GM12878 (cell line): ENCODE data around the gene IL3RA. TPM values are rescaled to one million over a fixed set of nuclear protein-coding genes. Genes with fewer than 3 reads are reported as not detected.

Experiments used
- ATAC-seq: fragments of 200-7000 bp; cut with Tn5 transposase; 3 replicates; pipeline ENCODE4 v1.9.1; 2020; ENCODE audit warnings: mild to moderate bottlenecking, moderate library complexity
- BruUV-seq: library from RNA; stranded (reverse); fragments of 400-500 nt; replicated peaks from 2 replicates; lab custom pipeline; 2021; lab: Mats Ljungman, UMichigan
- CTCF ChIA-PET: fragments of 300-600 bp; sonication (Branson Sonifier 250); formaldehyde crosslinking; extraction: SDS; loops from one replicate; lab custom pipeline; 2021; ENCODE audit warnings: inconsistent platforms; lab: Yijun Ruan, JAX
- POLR2A ChIA-PET: fragments of 350-600 bp; formaldehyde crosslinking; extraction: SDS; loops from one replicate; lab custom pipeline; 2021; ENCODE audit warnings: inconsistent platforms; lab: Charles Lee
- RAD21 ChIA-PET: fragments of 300-600 bp; sonication (Branson Sonifier 250); formaldehyde crosslinking; loops from one replicate; lab custom pipeline; 2023; ENCODE audit warnings: antibody characterized with exemption; ENCODE audit not compliant: unreplicated experiment; lab: Charles Lee
- SMC1A ChIA-PET: fragments of 300-600 bp; sonication (Branson Sonifier 250); formaldehyde crosslinking; loops from one replicate; lab custom pipeline; 2023; ENCODE audit not compliant: unreplicated experiment, uncharacterized antibody; lab: Charles Lee
- DNase-seq: peaks from one replicate; pipeline ENCODE4 v3.0.0-alpha.2; 2011; ENCODE audit warnings: low read depth, low spot score
- FAIRE-seq: peaks from 3 replicates; lab custom pipeline; 2011; peaks lifted over from hg19 to GRCh38; lab: Jason Lieb, UNC
- H2AFZ ChIP-seq: 2 replicates; pipeline ENCODE4 v1.6.0; 2011; ENCODE audit warnings: low read depth, low read length, control low read depth; ENCODE audit not compliant: control insufficient read depth
- H3K27ac ChIP-seq: 2 replicates; pipeline ENCODE4 v1.5.1; 2011; ENCODE audit warnings: control low read depth; ENCODE audit not compliant: control insufficient read depth, insufficient read depth
- H3K27me3 ChIP-seq, 2 experiments: replicated peaks in 1 of 2; 2 replicates each; pipeline versions ENCODE4 v1.6.0 to v1.6.1; 2011; ENCODE audit warnings: low read length in 1 of 2; ENCODE audit not compliant: control insufficient read depth in 2 of 2, insufficient read depth in 2 of 2
- H3K36me3 ChIP-seq, 2 experiments: 2 replicates each; pipeline ENCODE4 v1.5.1; 2011; ENCODE audit warnings: low read length in 1 of 2; ENCODE audit not compliant: control insufficient read depth in 2 of 2, insufficient read depth in 2 of 2
- H3K4me1 ChIP-seq: 2 replicates; pipeline ENCODE4 v1.6.1; 2011; ENCODE audit warnings: mild to moderate bottlenecking, low read length, moderate library complexity, mixed read lengths; ENCODE audit not compliant: control insufficient read depth, insufficient read depth
- H3K4me2 ChIP-seq: 2 replicates; pipeline ENCODE4 v1.6.0; 2011; ENCODE audit warnings: control low read depth; ENCODE audit not compliant: control insufficient read depth, insufficient read depth
- H3K4me3 ChIP-seq: fragments of 200-600 bp; sonication (generic); 2 replicates; pipeline ENCODE4 v1.5.1; 2016
- H3K79me2 ChIP-seq: 2 replicates; pipeline ENCODE4 v1.6.0; 2011; ENCODE audit warnings: low read length; ENCODE audit not compliant: control insufficient read depth, insufficient read depth
- H3K9ac ChIP-seq: 2 replicates; pipeline ENCODE4 v1.8.0; 2011; ENCODE audit warnings: low read length, control low read depth, mixed read lengths; ENCODE audit not compliant: control insufficient read depth, insufficient read depth
- H3K9me3 ChIP-seq: replicated peaks from 3 replicates; pipeline ENCODE4 v1.5.1; 2011; ENCODE audit warnings: mild to moderate bottlenecking, low read length; ENCODE audit not compliant: control insufficient read depth, insufficient read depth
- H4K20me1 ChIP-seq: 2 replicates; pipeline ENCODE4 v1.6.0; 2011; ENCODE audit not compliant: control insufficient read depth, insufficient read depth
- ASH2L ChIP-seq: fragments of 300-600, 200-600 bp; sonication (generic); IDR thresholded peaks from 2 replicates; pipeline ENCODE4 v1.6.1; 2017; ENCODE audit warnings: low read depth, mild to moderate bottlenecking, borderline replicate concordance
- BCLAF1 ChIP-seq: fragments of 450-650 bp; IDR thresholded peaks from 2 replicates; pipeline ENCODE4 v1.6.1; 2017; ENCODE audit warnings: antibody characterized with exemption, mild to moderate bottlenecking, moderate library complexity
- CEBPB ChIP-seq, 2 experiments: fragments of 150-350 bp in 1 of 2; IDR thresholded peaks; 2 replicates each; pipeline ENCODE4 v1.6.1; 2012 to 2014; ENCODE audit warnings: low read depth in 2 of 2, low read length in 2 of 2, borderline replicate concordance in 1 of 2, inconsistent platforms in 1 of 2
- EED ChIP-seq: sonication (generic); IDR thresholded peaks from 2 replicates; pipeline ENCODE4 v1.6.1; 2016; ENCODE audit warnings: antibody characterized with exemption, low read depth
- FOS ChIP-seq: IDR thresholded peaks from 3 replicates; pipeline ENCODE4 v1.6.1; 2011; ENCODE audit warnings: borderline replicate concordance; ENCODE audit not compliant: insufficient read length; ENCODE audit errors: extremely low read depth
- GATAD2B ChIP-seq: fragments of 450-650 bp; conservative IDR thresholded peaks from 2 replicates; pipeline ENCODE4 v1.6.1; 2017; ENCODE audit warnings: low read depth, mild to moderate bottlenecking, moderate library complexity
- HSF1 ChIP-seq: fragments of 150-350 bp; IDR thresholded peaks from 2 replicates; pipeline ENCODE4 v1.6.1; 2014; ENCODE audit warnings: mild to moderate bottlenecking, low read depth, low read length
- IRF5 ChIP-seq: fragments of 450-650 bp; IDR thresholded peaks from 2 replicates; pipeline ENCODE4 v1.6.1; 2017; ENCODE audit warnings: borderline replicate concordance
- JUNB ChIP-seq: IDR thresholded peaks from 2 replicates; pipeline ENCODE4 v1.6.1; 2016; ENCODE audit warnings: antibody characterized with exemption, mild to moderate bottlenecking
- JUND ChIP-seq: IDR thresholded peaks from 2 replicates; pipeline ENCODE4 v1.6.1; 2012; ENCODE audit warnings: low read depth, mild to moderate bottlenecking, low read length, improper control_type of control experiment, moderate library complexity
- KLF5 ChIP-seq: fragments of 450-650 bp; IDR thresholded peaks from 2 replicates; pipeline ENCODE4 v1.6.1; 2014; ENCODE audit warnings: mild to moderate bottlenecking; ENCODE audit not compliant: partially characterized antibody
- MEF2B ChIP-seq: fragments of 450-650 bp; IDR thresholded peaks from 2 replicates; pipeline ENCODE4 v1.6.1; 2018; ENCODE audit warnings: mild to moderate bottlenecking, moderate library complexity; ENCODE audit not compliant: partially characterized antibody, poor library complexity, severe bottlenecking
- MXI1 ChIP-seq: fragments of 150-350 bp; IDR thresholded peaks from 2 replicates; pipeline ENCODE4 v1.6.1; 2011; ENCODE audit warnings: low read depth, mild to moderate bottlenecking, inconsistent platforms, low read length, improper control_type of control experiment
- NR2C1 ChIP-seq: fragments of 450-650 bp; IDR thresholded peaks from 2 replicates; pipeline ENCODE4 v1.6.1; 2017; ENCODE audit warnings: antibody characterized with exemption, mild to moderate bottlenecking, moderate library complexity
- NRF1 ChIP-seq: conservative IDR thresholded peaks from 2 replicates; pipeline ENCODE4 v1.6.1; 2011; ENCODE audit warnings: mild to moderate bottlenecking, low read depth, low read length, improper control_type of control experiment
- PML ChIP-seq: IDR thresholded peaks from 2 replicates; pipeline ENCODE4 v1.6.1; 2012; ENCODE audit warnings: low read length, inconsistent platforms
- SP1 ChIP-seq: IDR thresholded peaks from one replicate; pipeline ENCODE4 v1.6.1; 2011; ENCODE audit warnings: low read depth, low read length
- SUPT20H ChIP-seq: IDR thresholded peaks from 2 replicates; pipeline ENCODE4 v1.6.1; 2011; ENCODE audit warnings: low read depth, mild to moderate bottlenecking, low read length, moderate library complexity, borderline replicate concordance; ENCODE audit not compliant: control insufficient read depth
- ZNF217 ChIP-seq: fragments of 450-650 bp; IDR thresholded peaks from 2 replicates; pipeline ENCODE4 v1.6.1; 2017; ENCODE audit warnings: antibody characterized with exemption, mild to moderate bottlenecking
- ZNF622 ChIP-seq: fragments of 450-650 bp; IDR thresholded peaks from 2 replicates; pipeline ENCODE4 v1.6.1; 2017; ENCODE audit warnings: mild to moderate bottlenecking, inconsistent platforms
- WGBS: methylation state at CpG from one replicate; pipeline ENCODE4 v1.1.6; 2016; ENCODE audit warnings: low lambda C conversion rate; ENCODE audit not compliant: insufficient replicate concordance, insufficient coverage; ENCODE audit errors: missing lambda C conversion rate; 5-methylcytosine and 5-hydroxymethylcytosine counted together
- in situ Hi-C: fragments of 300-500 bp; cut with MboI; formaldehyde crosslinking; loops from 9 replicates; pipeline ENCODE4 v1.14.3; 2018; ENCODE audit warnings: mixed read lengths
- intact Hi-C: fragments of 100-400 bp; cut with micrococcal nuclease; formaldehyde crosslinking; loops from one replicate; pipeline ENCODE4 v1.14.2; 2022; ENCODE audit not compliant: unreplicated experiment
- polyA plus RNA-seq, 11 experiments: library from polyadenylated mRNA; depleted of rRNA in 4 of 11; unstranded in 6 of 11; stranded (reverse) in 5 of 11; fragments of >200 nt; fragmentation: Nextera tagmentation in 4 of 11; fragmentation: Illumina TruSeq in 1 of 11; extraction: Ambion mirVana in 4 of 11; extraction: Trizol in 1 of 11; gene quantifications; 1 replicate in 1 of 11; 2 replicates in 10 of 11; pipeline versions ENCODE4 v1.2.1 to v1.2.3, GENCODE V29; 2011 to 2016; ENCODE audit warnings: inconsistent platforms in 2 of 11, missing spikeins in 2 of 11, low read depth in 1 of 11
- total RNA-seq, 4 experiments: library from RNA; depleted of rRNA in 3 of 4; stranded (reverse); fragments of >200 nt in 3 of 4; fragmentation: Illumina TruSeq in 1 of 4; extraction: Trizol in 1 of 4; gene quantifications; 2 replicates each; pipeline versions ENCODE4 v1.2.1 to v1.2.3, GENCODE V29; 2013 to 2021

IL3RA gene
- total and polyA plus RNA-seq, 10 of the 15 experiments (the other 5 are each of a cell fraction or from before 2014, with no cell fraction given) = 2.1 to 31.1 (median 17.9) TPM

GRCh38 chrX:1327651-1328304 is 8.8 kb upstream of the IL3RA start:
- H2AFZ ChIP-seq = peak overlapping the region; percentile 82
- H3K4me2 ChIP-seq = peak overlapping the region; percentile 82
- in situ Hi-C loops = no loop called here
- CTCF ChIA-PET = no interaction called here
- SMC1A ChIA-PET = no interaction called here
- FAIRE-seq = peak; percentile 83
- POLR2A ChIA-PET = no interaction called here
- peaks cover 33% of the 10 kb centered on the region for H3K4me1 ChIP-seq
- H3K27me3 ChIP-seq = no peaks in the 10 kb centered on the region
- peak; percentile 76 for ATAC-seq
- peaks cover 5% of the 10 kb centered on the region; the same call in 2 of the 3 replicates for H3K9me3 ChIP-seq
- H3K36me3 ChIP-seq = no peaks in the 10 kb centered on the region
- DNase-seq = peak; percentile 68
- no peaks in the 10 kb centered on the region for H3K79me2 ChIP-seq
- 20% methylated on average over 18 of the region's 18 CpGs for WGBS
- peak overlapping the region; percentile 8; the same call in 1 of the 2 replicates for H3K4me3 ChIP-seq
- no peaks in the 10 kb centered on the region for H4K20me1 ChIP-seq
- RAD21 ChIA-PET = no interaction called here
- BruUV-seq = no TSS peak
- peak overlapping the region; percentile 91 for H3K27ac ChIP-seq
- intact Hi-C loops = no loop called here
- H3K9ac ChIP-seq = peak overlapping the region; percentile 58
- TF ChIP-seq SP1 (peak; percentile 66), EED (peak; percentile 91), GATAD2B (peak; percentile 73), FOS (no peak), CEBPB (IDR thresholded peaks at IDR 0.05; ENCODE audit: borderline replicate concordance in 1 of 2, low read depth in 2 of 2, low read length in 2 of 2) (no peak), MEF2B (peak; percentile 91), MXI1 (no peak), PML (no peak), IRF5 (no peak), SUPT20H (no peak), NRF1 (no peak), JUND (no peak), ZNF217 (no peak), KLF5 (no peak), BCLAF1 (no peak), ASH2L (no peak), ZNF622 (no peak), HSF1 (no peak), NR2C1 (no peak), JUNB (no peak)
